Brain pericyte (primary cell): ENCODE data around the gene ZFPM1.
"Not testable (repeated sequence)": the region's sequence is repeated elsewhere in the genome, so short reads cannot be mapped to it uniquely, and the experiment has no call there.

ENCODE experiments used
- DNase-seq: peaks from one replicate; pipeline ENCODE4 v3.0.0-alpha.2; 2012; ENCODE audit warnings: low read depth, low spot score

ZFPM1 gene

GRCh38 chr16:88453217-88453531 is at the start of gene ZFPM1:
Gene ZFPM1 (plus strand): TSS chr16:88453280. CDS start chr16:88453639, 359 bp downstream.
- no peak for DNase-seq

GRCh38 chr16:88403794-88404581 is 49.1 kb upstream of the ZFPM1 start:
- DNase-seq, result no peak

GRCh38 chr16:88404769-88405168 is 48.3 kb upstream of the ZFPM1 start:
- no peak for DNase-seq

- DNase-seq, result no peak
Measured at GRCh38 chr16:88405216-88406060, 47.6 kb upstream of the ZFPM1 start.

GRCh38 chr16:88406096-88407041 is 46.7 kb upstream of the ZFPM1 start:
- DNase-seq, result no peak

GRCh38 chr16:88407042-88407420 is 46.0 kb upstream of the ZFPM1 start:
- DNase-seq, result no peak

GRCh38 chr16:88407807-88408206 is 45.3 kb upstream of the ZFPM1 start:
- no peak for DNase-seq

GRCh38 chr16:88408561-88409142 is 44.4 kb upstream of the ZFPM1 start:
- no peak for DNase-seq

- DNase-seq, result no peak
Measured at GRCh38 chr16:88409296-88410065, 43.6 kb upstream of the ZFPM1 start.

- not testable (repeated sequence) for DNase-seq
Measured at GRCh38 chr16:88410297-88410968, 42.6 kb upstream of the ZFPM1 start.

GRCh38 chr16:88411951-88412576 is 41.0 kb upstream of the ZFPM1 start:
- no peak for DNase-seq

- DNase-seq, result no peak
Measured at GRCh38 chr16:88412766-88413165, 40.3 kb upstream of the ZFPM1 start.

GRCh38 chr16:88413231-88413630 is 39.8 kb upstream of the ZFPM1 start:
- no peak for DNase-seq

- DNase-seq, result no peak
Measured at GRCh38 chr16:88413631-88414030, 39.4 kb upstream of the ZFPM1 start.

- DNase-seq, result no peak
Measured at GRCh38 chr16:88414521-88415380, 38.3 kb upstream of the ZFPM1 start.

- no peak for DNase-seq
Measured at GRCh38 chr16:88415381-88415705, 37.7 kb upstream of the ZFPM1 start.

- no peak for DNase-seq
Measured at GRCh38 chr16:88415713-88416323, 37.3 kb upstream of the ZFPM1 start.

GRCh38 chr16:88416686-88417085 is 36.4 kb upstream of the ZFPM1 start:
- DNase-seq, result no peak
